Prostate gland (tissue), 2 donors: ENCODE data around the gene TMPRSS9.

Source experiments
- POLR2A ChIP-seq: fragments of 450-650 bp; IDR thresholded peaks from one replicate; pipeline ENCODE4 v1.6.1; 2016; ENCODE audit warnings: antibody characterized with exemption, mild to moderate bottlenecking
- POLR2AphosphoS5 ChIP-seq: sonication (generic); formaldehyde crosslinking; IDR thresholded peaks from one replicate; pipeline ENCODE4 v1.6.1; 2017; ENCODE audit warnings: antibody characterized with exemption
- TF ChIP-seq, protein P1 (sequence below), 4 experiments: fragments of 200-600 bp in 2 of 4; fragments of 450-650 bp in 2 of 4; sonication (generic) in 2 of 4; IDR thresholded peaks; 1 replicate in 3 of 4; 2 replicates in 1 of 4; pipeline ENCODE4 v1.5.1; 2016 to 2019; ENCODE audit warnings: antibody characterized with exemption in 4 of 4, mild to moderate bottlenecking in 2 of 4, moderate library complexity in 2 of 4

DNA sequence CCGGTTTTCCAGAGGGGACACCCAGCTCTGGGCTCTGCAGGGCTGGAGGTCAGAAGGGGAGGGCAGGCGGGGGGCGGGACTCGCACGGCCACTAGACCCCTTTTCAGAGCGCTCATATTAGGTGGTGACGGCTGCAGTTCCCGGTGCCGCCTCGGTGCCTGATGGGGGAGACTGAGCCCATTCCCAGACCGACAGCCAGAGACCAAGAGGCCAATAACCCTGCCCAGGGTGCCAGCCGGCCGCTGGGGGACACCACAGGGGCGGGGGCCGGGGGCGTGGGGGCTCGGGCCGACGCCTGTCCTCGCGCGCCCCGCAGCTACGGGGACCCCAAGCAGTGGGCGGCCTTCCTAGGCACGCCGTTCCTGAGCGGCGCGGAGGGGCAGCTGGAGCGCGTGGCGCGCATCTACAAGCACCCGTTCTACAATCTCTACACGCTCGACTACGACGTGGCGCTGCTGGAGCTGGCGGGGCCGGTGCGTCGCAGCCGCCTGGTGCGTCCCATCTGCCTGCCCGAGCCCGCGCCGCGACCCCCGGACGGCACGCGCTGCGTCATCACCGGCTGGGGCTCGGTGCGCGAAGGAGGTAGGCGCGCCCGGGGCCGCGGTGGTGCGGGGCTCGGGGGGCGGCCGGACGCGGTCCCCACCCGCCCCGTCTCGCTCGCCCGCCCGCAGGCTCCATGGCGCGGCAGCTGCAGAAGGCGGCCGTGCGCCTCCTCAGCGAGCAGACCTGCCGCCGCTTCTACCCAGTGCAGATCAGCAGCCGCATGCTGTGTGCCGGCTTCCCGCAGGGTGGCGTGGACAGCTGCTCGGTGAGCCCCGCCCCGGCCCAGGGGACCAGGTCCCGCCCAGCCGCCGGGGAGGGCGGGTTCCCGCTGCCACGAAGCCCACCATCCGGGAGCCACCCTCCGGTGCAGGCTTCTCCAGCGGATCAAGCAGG is 64.9 kb downstream of the TMPRSS9 start:
- TF ChIP-seq, protein P1, sequence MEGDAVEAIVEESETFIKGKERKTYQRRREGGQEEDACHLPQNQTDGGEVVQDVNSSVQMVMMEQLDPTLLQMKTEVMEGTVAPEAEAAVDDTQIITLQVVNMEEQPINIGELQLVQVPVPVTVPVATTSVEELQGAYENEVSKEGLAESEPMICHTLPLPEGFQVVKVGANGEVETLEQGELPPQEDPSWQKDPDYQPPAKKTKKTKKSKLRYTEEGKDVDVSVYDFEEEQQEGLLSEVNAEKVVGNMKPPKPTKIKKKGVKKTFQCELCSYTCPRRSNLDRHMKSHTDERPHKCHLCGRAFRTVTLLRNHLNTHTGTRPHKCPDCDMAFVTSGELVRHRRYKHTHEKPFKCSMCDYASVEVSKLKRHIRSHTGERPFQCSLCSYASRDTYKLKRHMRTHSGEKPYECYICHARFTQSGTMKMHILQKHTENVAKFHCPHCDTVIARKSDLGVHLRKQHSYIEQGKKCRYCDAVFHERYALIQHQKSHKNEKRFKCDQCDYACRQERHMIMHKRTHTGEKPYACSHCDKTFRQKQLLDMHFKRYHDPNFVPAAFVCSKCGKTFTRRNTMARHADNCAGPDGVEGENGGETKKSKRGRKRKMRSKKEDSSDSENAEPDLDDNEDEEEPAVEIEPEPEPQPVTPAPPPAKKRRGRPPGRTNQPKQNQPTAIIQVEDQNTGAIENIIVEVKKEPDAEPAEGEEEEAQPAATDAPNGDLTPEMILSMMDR (IDR thresholded peaks at IDR 0.05): no peak
- TF ChIP-seq POLR2A: no peak
- no peak for TF ChIP-seq POLR2AphosphoS5
